ENCODE measurements around the gene WNT11.

DNA sequence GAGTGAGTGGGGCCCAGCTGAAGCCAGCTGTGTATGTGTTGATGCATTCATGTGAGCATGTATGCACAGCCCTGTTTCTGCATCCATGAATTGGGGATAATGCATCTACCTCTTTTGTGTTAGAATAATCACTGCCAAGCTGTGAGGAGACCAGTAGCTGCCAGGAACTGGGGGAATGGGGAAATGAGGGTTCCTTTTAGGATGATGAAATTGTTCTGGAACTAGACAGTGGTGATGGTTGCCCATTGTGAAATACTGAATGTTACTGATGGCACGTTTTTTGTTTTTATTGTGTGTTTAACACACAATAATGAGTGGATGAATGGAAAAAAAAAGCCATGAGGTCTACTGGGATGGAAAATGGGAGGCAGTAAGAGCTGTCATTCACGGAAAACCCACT is 45.3 kb upstream of the WNT11 start:
- TF ChIP-seq ZNF274 (IDR thresholded peaks at IDR 0.05; ENCODE audit: low read depth, low read length) (no peak), YY1 (IDR thresholded peaks at IDR 0.05; ENCODE audit: insufficient read depth, insufficient read length) (no peak)
